ENCODE results near the gene TMEM238.

DNA sequence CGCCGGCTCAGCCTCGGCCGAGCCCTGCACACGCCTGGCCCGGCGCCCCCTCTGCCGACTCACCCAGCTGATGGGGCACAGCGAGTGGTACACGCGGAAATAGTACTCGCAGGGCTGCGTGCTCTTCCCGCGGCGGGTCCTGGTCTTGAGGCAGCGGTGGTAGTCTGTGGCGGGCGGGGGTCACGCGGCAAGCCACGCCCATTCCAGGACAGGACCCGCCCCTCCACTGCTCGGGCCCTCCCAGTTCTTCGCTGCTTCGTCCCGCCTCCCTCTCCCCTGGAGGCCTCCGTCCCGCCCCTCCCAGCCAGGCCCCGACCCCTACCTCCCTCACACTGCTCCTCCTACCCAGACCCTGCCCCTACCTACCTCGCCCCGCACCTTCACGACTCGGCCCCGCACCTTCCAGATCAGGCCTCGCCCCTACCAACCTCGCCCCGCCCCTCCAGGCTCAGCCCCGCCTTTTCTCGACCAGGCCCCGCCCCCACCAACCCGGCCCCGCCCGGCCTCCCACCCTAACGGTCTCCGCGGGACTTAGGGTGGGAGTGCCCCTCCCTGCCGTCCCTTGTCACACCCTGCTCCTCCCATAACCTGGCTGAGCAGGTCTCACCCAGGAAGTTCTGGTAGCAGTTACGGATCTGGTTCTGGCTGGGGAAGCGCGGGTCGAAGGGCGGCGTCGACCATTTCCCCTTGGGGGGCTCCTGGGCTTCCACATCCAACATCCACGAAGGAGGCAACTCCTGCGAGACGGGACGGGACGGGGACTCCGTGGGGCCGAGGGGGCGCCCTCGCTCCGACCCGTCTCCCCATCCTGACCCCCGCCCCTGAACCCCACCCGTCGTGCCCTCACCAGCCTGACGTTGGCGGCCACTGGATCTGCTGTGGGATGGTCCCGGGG, 30.0 kb downstream of the TMEM238 start:
- no peak for TF ChIP-seq EZH2 (IDR thresholded peaks at IDR 0.05)
- TF ChIP-seq POLR2AphosphoS5 (IDR thresholded peaks at IDR 0.05; ENCODE audit: borderline replicate concordance, low read depth, low read length) = no peak
- TF ChIP-seq FOXP2 (optimal IDR thresholded peaks at IDR 0.05; ENCODE audit: control extremely low read depth, extremely low read length, insufficient read depth) = no peak
